GM19035 (cell line): ENCODE measurements around the gene SERTAD4.
"Not testable (repeated sequence)": the region's sequence is repeated elsewhere in the genome, so short reads cannot be mapped to it uniquely, and the experiment has no call there.

Experiments
- ATAC-seq: cut with Tn5 transposase; IDR thresholded peaks from one replicate; pipeline ENCODE4 v1.9.1; 2021; ENCODE audit not compliant: unreplicated experiment

Gene SERTAD4

GRCh38 chr1:210232511-210233215 is at the start of gene SERTAD4:
Gene SERTAD4, plus strand, starts transcription at chr1:210232796. Its CDS starts 5,165 bp downstream, at chr1:210237961.
- ATAC-seq = no peak

GRCh38 chr1:210185063-210185462 is 47.5 kb upstream of the SERTAD4 start:
- no peak for ATAC-seq

GRCh38 chr1:210187849-210188606 is 44.6 kb upstream of the SERTAD4 start:
- ATAC-seq = not testable (repeated sequence)

GRCh38 chr1:210189426-210189825 is 43.2 kb upstream of the SERTAD4 start:
- ATAC-seq = no peak

GRCh38 chr1:210195635-210196160 is 36.9 kb upstream of the SERTAD4 start:
- ATAC-seq = no peak

- ATAC-seq = not testable (repeated sequence)
Observed at GRCh38 chr1:210196266-210196665, 36.3 kb upstream of the SERTAD4 start.

- no peak for ATAC-seq
Observed at GRCh38 chr1:210198840-210199239, 33.8 kb upstream of the SERTAD4 start.

- ATAC-seq = no peak
Observed at GRCh38 chr1:210200124-210200736, 32.4 kb upstream of the SERTAD4 start.

GRCh38 chr1:210201681-210202080 is 30.9 kb upstream of the SERTAD4 start:
- no peak for ATAC-seq

GRCh38 chr1:210207597-210208450 is 24.8 kb upstream of the SERTAD4 start:
- no peak for ATAC-seq

GRCh38 chr1:210213335-210213734 is 19.3 kb upstream of the SERTAD4 start:
- ATAC-seq = no peak

- no peak for ATAC-seq
Observed at GRCh38 chr1:210214573-210215409, 17.8 kb upstream of the SERTAD4 start.

- ATAC-seq = no peak
Observed at GRCh38 chr1:210217482-210217881, 15.1 kb upstream of the SERTAD4 start.

- ATAC-seq = no peak
Observed at GRCh38 chr1:210218047-210218446, 14.5 kb upstream of the SERTAD4 start.

- no peak for ATAC-seq
Observed at GRCh38 chr1:210222340-210223006, 10.1 kb upstream of the SERTAD4 start.

- ATAC-seq = no peak
Observed at GRCh38 chr1:210223226-210223904, 9.2 kb upstream of the SERTAD4 start.

- ATAC-seq = no peak
Observed at GRCh38 chr1:210228158-210228557, 4.4 kb upstream of the SERTAD4 start.

- ATAC-seq = no peak
Observed at GRCh38 chr1:210230149-210230695, 2.4 kb upstream of the SERTAD4 start.
